Measurements from ENCODE around the gene APPL2. TPM values are rescaled to one million over a fixed set of nuclear protein-coding genes. Genes with fewer than 3 reads are reported as not detected.

Gene APPL2
- polyA plus RNA-seq, 1 donor from 2014 or later, result 47.0 TPM

DNA sequence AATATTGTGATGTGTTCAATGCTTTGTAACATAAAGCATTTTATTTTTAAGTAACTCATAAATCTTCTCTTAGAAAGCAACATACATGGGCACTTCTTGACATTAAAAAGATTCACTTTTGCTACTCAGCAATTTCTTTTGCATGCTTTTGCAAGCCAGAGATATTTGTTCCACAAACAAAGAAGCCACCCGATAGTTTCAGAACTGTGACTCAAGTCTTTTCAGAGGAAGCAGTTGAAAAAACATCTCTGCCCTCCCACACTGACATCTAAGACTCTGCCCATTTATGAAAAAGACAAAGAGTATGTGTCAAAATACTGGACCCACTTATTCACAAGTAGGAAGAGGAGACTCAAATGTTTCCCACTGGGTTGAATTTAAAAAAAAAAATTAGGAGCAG lies 7.5 kb downstream of the APPL2 start:
- Histone ChIP-seq H3K79me2 (replicated peaks; ENCODE audit: insufficient read depth, low read length) (peaks cover 34% of the 10 kb centered on the region), H3K27me3 (ENCODE audit: insufficient read depth, low read depth, low read length) (no peaks in the 10 kb centered on the region), H3K9ac (ENCODE audit: low read length) (no peak overlapping the region), H3K27ac (ENCODE audit: low read length) (no peak overlapping the region), H3K9me3 (ENCODE audit: low read length) (no peaks in the 10 kb centered on the region), H3K36me3 (ENCODE audit: insufficient read depth, low read length) (peaks cover 8% of the 10 kb centered on the region), H2AFZ (ENCODE audit: low read depth, low read length) (no peak overlapping the region), H3F3A (ENCODE audit: insufficient read depth, low read length, poor library complexity, severe bottlenecking) (no peaks in the 10 kb centered on the region), H3K4me3 (ENCODE audit: low read length) (no peak overlapping the region), H3K4me2 (ENCODE audit: low read length) (no peak overlapping the region), H3K9me2 (ENCODE audit: insufficient read depth, low read length) (no peaks in the 10 kb centered on the region), H4K20me1 (ENCODE audit: insufficient read depth) (no peaks in the 10 kb centered on the region)
- TF ChIP-seq POLR2AphosphoS5 (IDR thresholded peaks at IDR 0.05) (no peak), TAF1 (IDR thresholded peaks at IDR 0.05; ENCODE audit: low read depth) (no peak), SMC3 (conservative IDR thresholded peaks at IDR 0.05; ENCODE audit: poor library complexity) (no peak), MXI1 (conservative IDR thresholded peaks at IDR 0.05; ENCODE audit: poor library complexity, severe bottlenecking) (no peak), EZH2 (IDR thresholded peaks at IDR 0.05; ENCODE audit: borderline replicate concordance, insufficient read depth, low read length, poor library complexity, severe bottlenecking) (no peak), RAD21 (conservative IDR thresholded peaks at IDR 0.05) (no peak), EP300 (conservative IDR thresholded peaks at IDR 0.05; ENCODE audit: poor library complexity, severe bottlenecking) (no peak)
- TF ChIP-seq, protein P1, sequence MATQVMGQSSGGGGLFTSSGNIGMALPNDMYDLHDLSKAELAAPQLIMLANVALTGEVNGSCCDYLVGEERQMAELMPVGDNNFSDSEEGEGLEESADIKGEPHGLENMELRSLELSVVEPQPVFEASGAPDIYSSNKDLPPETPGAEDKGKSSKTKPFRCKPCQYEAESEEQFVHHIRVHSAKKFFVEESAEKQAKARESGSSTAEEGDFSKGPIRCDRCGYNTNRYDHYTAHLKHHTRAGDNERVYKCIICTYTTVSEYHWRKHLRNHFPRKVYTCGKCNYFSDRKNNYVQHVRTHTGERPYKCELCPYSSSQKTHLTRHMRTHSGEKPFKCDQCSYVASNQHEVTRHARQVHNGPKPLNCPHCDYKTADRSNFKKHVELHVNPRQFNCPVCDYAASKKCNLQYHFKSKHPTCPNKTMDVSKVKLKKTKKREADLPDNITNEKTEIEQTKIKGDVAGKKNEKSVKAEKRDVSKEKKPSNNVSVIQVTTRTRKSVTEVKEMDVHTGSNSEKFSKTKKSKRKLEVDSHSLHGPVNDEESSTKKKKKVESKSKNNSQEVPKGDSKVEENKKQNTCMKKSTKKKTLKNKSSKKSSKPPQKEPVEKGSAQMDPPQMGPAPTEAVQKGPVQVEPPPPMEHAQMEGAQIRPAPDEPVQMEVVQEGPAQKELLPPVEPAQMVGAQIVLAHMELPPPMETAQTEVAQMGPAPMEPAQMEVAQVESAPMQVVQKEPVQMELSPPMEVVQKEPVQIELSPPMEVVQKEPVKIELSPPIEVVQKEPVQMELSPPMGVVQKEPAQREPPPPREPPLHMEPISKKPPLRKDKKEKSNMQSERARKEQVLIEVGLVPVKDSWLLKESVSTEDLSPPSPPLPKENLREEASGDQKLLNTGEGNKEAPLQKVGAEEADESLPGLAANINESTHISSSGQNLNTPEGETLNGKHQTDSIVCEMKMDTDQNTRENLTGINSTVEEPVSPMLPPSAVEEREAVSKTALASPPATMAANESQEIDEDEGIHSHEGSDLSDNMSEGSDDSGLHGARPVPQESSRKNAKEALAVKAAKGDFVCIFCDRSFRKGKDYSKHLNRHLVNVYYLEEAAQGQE (IDR thresholded peaks at IDR 0.05; ENCODE audit: borderline replicate concordance), result no peak
- TF ChIP-seq, protein P2, sequence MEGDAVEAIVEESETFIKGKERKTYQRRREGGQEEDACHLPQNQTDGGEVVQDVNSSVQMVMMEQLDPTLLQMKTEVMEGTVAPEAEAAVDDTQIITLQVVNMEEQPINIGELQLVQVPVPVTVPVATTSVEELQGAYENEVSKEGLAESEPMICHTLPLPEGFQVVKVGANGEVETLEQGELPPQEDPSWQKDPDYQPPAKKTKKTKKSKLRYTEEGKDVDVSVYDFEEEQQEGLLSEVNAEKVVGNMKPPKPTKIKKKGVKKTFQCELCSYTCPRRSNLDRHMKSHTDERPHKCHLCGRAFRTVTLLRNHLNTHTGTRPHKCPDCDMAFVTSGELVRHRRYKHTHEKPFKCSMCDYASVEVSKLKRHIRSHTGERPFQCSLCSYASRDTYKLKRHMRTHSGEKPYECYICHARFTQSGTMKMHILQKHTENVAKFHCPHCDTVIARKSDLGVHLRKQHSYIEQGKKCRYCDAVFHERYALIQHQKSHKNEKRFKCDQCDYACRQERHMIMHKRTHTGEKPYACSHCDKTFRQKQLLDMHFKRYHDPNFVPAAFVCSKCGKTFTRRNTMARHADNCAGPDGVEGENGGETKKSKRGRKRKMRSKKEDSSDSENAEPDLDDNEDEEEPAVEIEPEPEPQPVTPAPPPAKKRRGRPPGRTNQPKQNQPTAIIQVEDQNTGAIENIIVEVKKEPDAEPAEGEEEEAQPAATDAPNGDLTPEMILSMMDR (IDR thresholded peaks at IDR 0.05; ENCODE audit: poor library complexity, severe bottlenecking), result no peak

DNA sequence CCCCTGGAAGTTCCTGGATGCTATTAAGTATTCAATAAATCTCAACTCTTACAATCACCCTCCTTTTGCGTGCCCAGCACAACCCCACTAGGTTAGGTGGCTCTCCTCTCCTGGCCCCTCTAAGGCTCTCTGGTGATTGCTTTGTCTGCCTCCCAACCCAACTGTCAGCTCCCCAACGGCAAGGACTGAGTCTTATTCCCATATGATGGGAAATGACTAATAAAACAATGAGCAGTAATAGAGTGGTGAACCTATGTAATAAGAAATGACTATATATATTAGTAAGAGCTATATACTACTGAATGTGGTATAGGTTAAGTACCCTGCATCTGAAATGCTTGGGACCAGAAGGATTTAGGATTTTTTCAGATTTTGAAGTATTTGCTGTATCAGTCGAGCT lies 8.1 kb downstream of the APPL2 start:
- Histone ChIP-seq H3F3A (ENCODE audit: insufficient read depth, low read length, poor library complexity, severe bottlenecking) (no peaks in the 10 kb centered on the region), H3K4me3 (ENCODE audit: low read length) (no peak overlapping the region), H3K9me2 (ENCODE audit: insufficient read depth, low read length) (no peaks in the 10 kb centered on the region), H3K4me2 (ENCODE audit: low read length) (no peak overlapping the region), H3K9ac (ENCODE audit: low read length) (no peak overlapping the region), H3K9me3 (ENCODE audit: low read length) (no peaks in the 10 kb centered on the region), H3K79me2 (replicated peaks; ENCODE audit: insufficient read depth, low read length) (peaks cover 28% of the 10 kb centered on the region), H3K36me3 (ENCODE audit: insufficient read depth, low read length) (peaks cover 8% of the 10 kb centered on the region), H4K20me1 (ENCODE audit: insufficient read depth) (no peaks in the 10 kb centered on the region), H3K27me3 (ENCODE audit: insufficient read depth, low read depth, low read length) (no peaks in the 10 kb centered on the region), H3K27ac (ENCODE audit: low read length) (no peak overlapping the region), H2AFZ (ENCODE audit: low read depth, low read length) (no peak overlapping the region)
- TF ChIP-seq TAF1 (IDR thresholded peaks at IDR 0.05; ENCODE audit: low read depth) (no peak), RAD21 (conservative IDR thresholded peaks at IDR 0.05) (no peak), POLR2AphosphoS5 (IDR thresholded peaks at IDR 0.05) (no peak), EZH2 (IDR thresholded peaks at IDR 0.05; ENCODE audit: borderline replicate concordance, insufficient read depth, low read length, poor library complexity, severe bottlenecking) (no peak), EP300 (conservative IDR thresholded peaks at IDR 0.05; ENCODE audit: poor library complexity, severe bottlenecking) (no peak)
- TF ChIP-seq, protein P1 (IDR thresholded peaks at IDR 0.05; ENCODE audit: borderline replicate concordance), result no peak
